ENCODE measurements around the gene DRD4. TPM values are rescaled to one million over a fixed set of nuclear protein-coding genes. Genes with fewer than 3 reads are reported as not detected.

DRD4 gene
- total and polyA plus RNA-seq, 2 of the 8 experiments (the other 6 are each of a cell fraction or from before 2014, with no cell fraction given) = 3.4 to 4.9 TPM

DNA sequence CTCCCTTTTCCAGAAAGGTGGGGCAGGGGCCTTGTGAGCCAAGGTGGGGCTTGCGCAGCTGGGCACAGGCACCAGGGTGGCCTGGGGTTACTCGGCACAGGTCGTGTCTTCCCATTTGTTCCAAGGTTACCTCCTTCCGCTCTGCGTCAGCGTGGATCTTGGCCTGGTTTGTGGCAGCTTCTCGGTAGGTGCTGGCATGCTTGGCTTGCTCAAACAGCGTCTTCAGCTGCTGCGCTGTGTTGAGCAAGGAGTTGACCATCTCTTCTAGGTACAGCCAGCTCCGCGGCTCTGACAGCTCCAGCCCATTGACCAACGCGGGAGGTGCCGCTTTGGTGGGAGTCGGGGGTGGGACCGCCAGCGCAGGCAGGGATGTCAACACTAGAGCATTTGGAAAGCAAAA lies 37.3 kb downstream of the DRD4 start:
- no peak overlapping the region for H4K5ac ChIP-seq (ENCODE audit: insufficient read length, low read depth, low read length)
- ChIA-PET CTCF (ENCODE audit: partially characterized antibody) (interaction anchor here (0.7 to 2.4 kb wide), 7 partner anchors 8 to 74 kb away, joined by 3 to 13 read pairs (median 5); no protein-coding TSS in a partner anchor), POLR2A (ENCODE audit: partially characterized antibody) (interaction anchor here (1.2 to 1.7 kb wide), 2 partner anchors 37 to 79 kb away, joined by 3 to 4 read pairs; no protein-coding TSS in a partner anchor)
- no peak overlapping the region for H3K56ac ChIP-seq (replicated peaks; ENCODE audit: insufficient read length, low read depth, low read length)
- H4K91ac ChIP-seq (replicated peaks; ENCODE audit: insufficient read length, low read length) = no peak overlapping the region
- no peak overlapping the region for H2BK15ac ChIP-seq (ENCODE audit: low read length)
- no peaks in the 10 kb centered on the region for H3K9me3 ChIP-seq (ENCODE audit: insufficient read depth in 2 of 2, low read depth in 1 of 2, low read length in 1 of 2)
- H3K9ac ChIP-seq (replicated peaks in 1 of 4; ENCODE audit: extremely low read depth in 1 of 4, low read depth in 3 of 4, low read length in 3 of 4) = no peak overlapping the region
- H4K8ac ChIP-seq (ENCODE audit: extremely low read depth, insufficient read depth, low read length) = no peak overlapping the region
- H3K18ac ChIP-seq (ENCODE audit: extremely low read depth, low read length) = no peak overlapping the region
- H2AK5ac ChIP-seq (ENCODE audit: low read depth, low read length) = no peak overlapping the region
- 91% methylated on average over 17 of the region's 17 CpGs; no CpG with 5 or more reads in 1 of the 2 experiments for WGBS, 2 experiments (ENCODE audit: extremely low coverage in 1 of 2, insufficient coverage in 1 of 2, insufficient read length in 1 of 2, insufficient replicate concordance in 2 of 2, low coverage in 1 of 2, low lambda C conversion rate in 2 of 2, missing lambda C conversion rate in 1 of 2)
- no peak overlapping the region for H3K14ac ChIP-seq (ENCODE audit: insufficient read length)
- H2AFZ ChIP-seq (ENCODE audit: low read length) = no peak overlapping the region
- peaks cover 6 to 31% (median 24%) of the 10 kb centered on the region in 4 experiments for H3K36me3 ChIP-seq (ENCODE audit: control insufficient read depth in 2 of 4, insufficient read depth in 4 of 4, low read length in 3 of 4)
- H3K79me2 ChIP-seq (ENCODE audit: control insufficient read depth in 1 of 2, insufficient read depth in 2 of 2, low read length in 2 of 2) = no peaks in the 10 kb centered on the region
- no peak for FAIRE-seq
- H2BK5ac ChIP-seq (ENCODE audit: low read depth, low read length) = no peak overlapping the region
- H3K23me2 ChIP-seq (ENCODE audit: low read depth, low read length) = no peaks in the 10 kb centered on the region
- no peak overlapping the region for H3K4me3 ChIP-seq (ENCODE audit: extremely low read depth in 1 of 4, insufficient read depth in 2 of 4, low read depth in 3 of 4, low read length in 4 of 4)
- no peak overlapping the region for H2BK120ac ChIP-seq (replicated peaks; ENCODE audit: low read depth, low read length)
- peaks cover 0 to 2% of the 10 kb centered on the region in 2 experiments for H4K20me1 ChIP-seq (replicated peaks in 1 of 2; ENCODE audit: control insufficient read depth in 1 of 2, insufficient read depth in 2 of 2, low read length in 2 of 2)
- H3K4me2 ChIP-seq (ENCODE audit: insufficient read depth in 1 of 2, low read depth in 2 of 2, low read length in 2 of 2) = no peak overlapping the region
- no peak overlapping the region for H2BK20ac ChIP-seq (ENCODE audit: low read length)
- no peak overlapping the region for H3K27ac ChIP-seq (ENCODE audit: low read depth, low read length)
- no peaks in the 10 kb centered on the region for H3K27me3 ChIP-seq (replicated peaks in 1 of 4; ENCODE audit: control insufficient read depth in 3 of 4, extremely low read depth in 1 of 4, insufficient read depth in 3 of 4, low read length in 3 of 4)
- no peaks in the 10 kb centered on the region; the same call in 1 of the 2 replicates for H3K79me1 ChIP-seq (ENCODE audit: low read depth, low read length)
- no peak overlapping the region for H2BK12ac ChIP-seq (ENCODE audit: low read depth, low read length)
- no peak overlapping the region for H3K4ac ChIP-seq (replicated peaks; ENCODE audit: insufficient read length, low read depth, low read length)
- DNase-seq (ENCODE audit: low read depth in 1 of 2, low spot score in 2 of 2) = no peak
- no peak overlapping the region for H3K23ac ChIP-seq (ENCODE audit: insufficient read length)
- H3K4me1 ChIP-seq (replicated peaks in 1 of 4; ENCODE audit: control insufficient read depth in 3 of 4, insufficient read depth in 4 of 4, low read length in 3 of 4) = no peaks in the 10 kb centered on the region
- TF ChIP-seq SIN3A (conservative IDR thresholded peaks at IDR 0.05 in 1 of 2, IDR thresholded peaks at IDR 0.05 in 1 of 2; ENCODE audit: low read depth in 1 of 2, low read length in 2 of 2) (no peak), EZH2 (IDR thresholded peaks at IDR 0.05; ENCODE audit: low read depth, low read length, severe bottlenecking) (no peak), SIX5 (IDR thresholded peaks at IDR 0.05; ENCODE audit: low read depth, low read length) (no peak), RNF2 (IDR thresholded peaks at IDR 0.05; ENCODE audit: borderline replicate concordance, low read depth, low read length, missing control alignments, poor library complexity, severe bottlenecking) (no peak), ATF2 (IDR thresholded peaks at IDR 0.05; ENCODE audit: low read length) (no peak), GTF2F1 (IDR thresholded peaks at IDR 0.05; ENCODE audit: borderline replicate concordance, low read depth, low read length) (no peak), BCL11A (IDR thresholded peaks at IDR 0.05; ENCODE audit: low read depth in 2 of 2, low read length in 2 of 2) (no peak), RFX5 (IDR thresholded peaks at IDR 0.05; ENCODE audit: borderline replicate concordance, low read depth, low read length) (no peak), NANOG (IDR thresholded peaks at IDR 0.05; ENCODE audit: insufficient read depth, low read depth, low read length, poor library complexity, severe bottlenecking) (no peak)
- TF ChIP-seq, protein P1, sequence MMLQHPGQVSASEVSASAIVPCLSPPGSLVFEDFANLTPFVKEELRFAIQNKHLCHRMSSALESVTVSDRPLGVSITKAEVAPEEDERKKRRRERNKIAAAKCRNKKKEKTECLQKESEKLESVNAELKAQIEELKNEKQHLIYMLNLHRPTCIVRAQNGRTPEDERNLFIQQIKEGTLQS (IDR thresholded peaks at IDR 0.05; ENCODE audit: insufficient read depth, low read depth, low read length) = no peak

Data from H1 (cell line).